GM18526 (cell line): ENCODE data around the gene NME5.

ENCODE experiments used
- POLR2A ChIP-seq: IDR thresholded peaks from 3 replicates; pipeline ENCODE4 v1.6.1; 2011; ENCODE audit not compliant: insufficient read length; ENCODE audit errors: extremely low read depth

Gene NME5

DNA sequence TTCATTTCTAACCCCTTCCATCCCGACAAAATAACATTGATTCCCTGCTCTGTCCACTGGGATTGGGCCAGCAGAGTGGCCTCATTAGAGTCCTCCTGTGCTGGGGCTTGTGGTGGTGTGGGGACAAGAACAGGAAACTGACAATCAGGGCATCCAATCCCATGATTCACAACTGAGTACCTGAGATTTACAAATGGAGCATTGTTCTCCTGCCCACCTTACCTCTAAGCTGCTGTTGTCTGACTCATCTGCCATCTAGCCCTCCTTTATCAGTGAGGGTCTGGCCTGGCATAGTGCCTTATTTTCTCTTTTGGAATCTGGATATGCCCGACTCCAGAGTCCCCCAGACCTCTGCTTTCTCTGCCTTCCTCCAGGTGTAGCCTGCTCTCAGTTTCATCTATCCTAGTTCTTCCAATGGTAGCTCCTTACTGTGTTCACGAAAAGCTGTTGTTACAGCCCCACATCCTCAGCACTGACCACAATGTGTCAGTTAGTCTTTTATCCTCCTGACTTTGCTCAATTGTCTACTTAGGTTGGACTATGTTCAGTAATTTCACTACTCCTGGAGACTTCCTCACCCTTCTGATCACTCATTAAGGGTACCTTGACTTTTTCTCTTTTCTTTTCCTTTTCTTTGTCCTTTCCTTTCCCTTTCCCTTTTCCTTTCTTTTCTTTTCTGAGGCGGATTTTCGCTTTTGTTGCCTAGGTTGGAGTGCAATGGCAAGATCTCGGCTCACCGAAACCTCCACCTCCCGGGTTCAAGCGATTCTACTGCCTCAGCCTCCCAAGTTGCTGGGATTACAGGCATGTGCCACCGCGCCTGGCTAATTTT is 42.0 kb downstream of the NME5 start:
- no peak for TF ChIP-seq POLR2A

DNA sequence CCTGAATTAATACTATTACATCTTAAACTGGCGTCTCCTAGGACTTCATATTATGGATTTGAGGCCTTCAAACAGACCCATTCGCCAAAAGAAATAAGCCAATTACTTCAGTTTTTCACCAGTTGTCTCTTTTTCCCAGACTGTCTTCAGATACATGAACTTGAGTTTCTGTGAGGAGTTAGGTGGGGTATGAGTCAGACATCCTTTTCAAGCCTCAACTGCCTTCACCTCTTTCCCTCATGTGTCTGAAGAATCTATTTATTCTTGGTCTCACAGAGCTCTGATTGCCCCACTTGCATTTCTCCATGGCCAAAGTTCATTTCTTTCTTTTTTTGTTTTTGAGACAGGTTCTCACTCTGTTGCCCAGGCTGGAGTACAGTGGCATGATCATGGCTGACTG is 42.9 kb downstream of the NME5 start:
- no peak for TF ChIP-seq POLR2A

DNA sequence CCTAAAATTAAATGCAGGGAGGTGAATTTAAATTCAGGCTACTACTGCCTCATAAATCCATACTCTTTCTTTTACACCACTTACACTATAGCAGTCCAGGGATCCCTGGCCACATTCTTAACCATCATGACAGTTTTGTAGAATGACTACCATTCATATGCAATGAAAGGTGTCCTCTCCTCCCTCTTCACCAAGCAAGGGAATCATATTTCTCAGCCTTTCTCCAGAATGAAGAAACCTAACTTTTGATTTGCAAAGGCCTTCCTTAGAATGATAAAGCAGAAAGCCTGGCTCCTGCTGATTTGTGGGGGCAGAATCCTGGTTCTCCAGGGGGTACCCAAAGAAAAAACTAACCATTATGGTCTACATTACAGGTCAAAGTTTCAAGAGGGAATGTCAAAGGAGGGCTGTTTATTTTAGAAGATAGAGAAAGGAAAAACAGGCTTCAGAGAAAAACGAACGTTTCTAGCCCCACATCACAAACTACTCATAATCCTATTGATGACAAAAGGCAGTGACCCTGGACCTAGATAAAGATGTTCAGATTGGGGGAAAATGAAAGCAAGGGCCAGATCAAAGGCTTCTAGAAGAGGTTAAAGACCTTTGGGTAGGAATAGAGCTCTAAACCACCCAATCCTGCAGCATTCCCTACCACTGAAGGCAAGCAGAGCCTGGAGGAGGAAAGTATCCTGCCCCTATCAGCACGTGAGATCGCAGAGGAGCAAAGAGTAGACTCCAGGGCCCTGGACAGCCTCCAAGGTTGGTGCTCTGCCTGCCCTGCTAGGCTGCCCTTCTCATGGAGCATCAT is 43.9 kb downstream of the NME5 start:
- no peak for TF ChIP-seq POLR2A

DNA sequence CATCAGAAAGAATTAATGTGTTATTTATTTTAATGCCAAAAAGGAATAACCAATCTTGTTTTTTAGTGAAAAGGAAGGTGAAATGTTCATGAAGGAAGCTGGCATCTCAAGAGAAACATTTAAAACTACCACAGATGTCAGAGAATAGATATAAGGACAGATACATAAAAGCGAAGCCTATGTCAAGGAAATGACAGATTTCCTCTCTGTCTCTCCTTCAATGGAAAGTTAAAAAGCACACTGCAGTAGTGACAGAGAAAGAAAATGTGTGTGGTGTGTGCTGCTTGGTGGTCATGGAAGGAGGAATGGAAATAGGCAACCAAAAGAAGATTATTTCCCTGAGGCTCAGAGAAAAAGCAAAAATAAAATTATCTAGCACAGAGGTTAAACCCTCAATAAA is 46.2 kb downstream of the NME5 start:
- TF ChIP-seq POLR2A = no peak

DNA sequence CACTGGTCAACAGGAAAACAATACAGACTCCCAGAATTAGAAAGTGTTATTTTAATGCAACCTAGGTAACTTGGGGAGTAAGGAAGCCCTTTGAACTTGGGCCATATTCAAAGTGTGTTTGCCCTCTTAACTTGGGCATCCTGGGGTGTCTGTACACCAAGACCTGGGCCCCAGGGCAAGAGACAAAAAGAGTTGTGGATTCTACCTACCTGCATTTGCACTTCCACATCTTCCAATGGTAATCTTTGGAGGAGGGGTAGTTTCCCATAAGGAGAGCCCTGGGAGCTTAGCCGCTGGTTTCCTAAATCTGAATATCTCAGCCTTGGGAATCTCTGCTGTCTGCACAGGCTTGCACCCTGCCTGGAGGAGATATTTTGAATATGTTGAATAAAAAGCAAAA is 46.9 kb downstream of the NME5 start:
- no peak for TF ChIP-seq POLR2A

DNA sequence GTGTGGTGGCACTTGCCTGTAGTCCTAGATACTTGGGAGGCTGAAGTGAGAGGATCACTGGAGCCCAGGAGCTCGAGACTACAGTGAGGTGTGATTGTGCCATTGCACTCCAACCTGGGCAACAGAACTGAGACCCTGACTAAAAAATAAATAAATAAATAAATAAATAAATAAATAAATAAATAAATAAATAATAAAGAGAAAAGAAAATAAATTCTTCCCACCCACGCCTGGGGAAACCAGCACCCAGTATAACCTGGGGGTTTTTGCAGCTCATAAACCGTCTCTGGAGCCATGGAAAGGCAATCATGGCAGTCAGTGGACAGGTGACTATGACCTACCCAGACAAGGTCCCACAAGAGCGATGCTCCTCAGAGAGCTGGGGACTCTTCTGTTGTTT is 47.5 kb downstream of the NME5 start:
- TF ChIP-seq POLR2A = no peak

DNA sequence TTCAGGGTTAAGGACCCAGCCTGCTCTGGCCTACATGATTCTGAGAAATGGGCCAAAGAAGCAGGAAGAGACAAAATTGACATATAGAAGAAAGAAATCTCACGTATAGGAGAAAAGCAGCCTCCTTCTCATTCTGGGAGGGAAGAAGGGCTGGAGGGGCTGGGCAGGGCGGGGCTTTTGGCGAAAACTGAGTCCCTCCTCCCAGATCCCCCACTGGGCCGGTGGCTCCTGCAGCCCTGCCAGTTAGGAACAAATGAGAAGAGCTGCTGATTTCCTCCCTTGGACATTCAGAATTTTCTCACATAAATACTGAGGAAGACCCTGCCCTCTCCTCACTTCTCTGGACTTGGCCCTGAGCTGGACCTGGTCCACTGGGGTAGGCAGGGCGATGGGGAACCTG is 55.5 kb downstream of the NME5 start, which contains the start of gene WNT8A:
Gene WNT8A, plus strand, starts transcription at position 332 of the 400 bp plus-strand sequence. CDS start 95 bp downstream, outside the sequence.
- TF ChIP-seq POLR2A = no peak

DNA sequence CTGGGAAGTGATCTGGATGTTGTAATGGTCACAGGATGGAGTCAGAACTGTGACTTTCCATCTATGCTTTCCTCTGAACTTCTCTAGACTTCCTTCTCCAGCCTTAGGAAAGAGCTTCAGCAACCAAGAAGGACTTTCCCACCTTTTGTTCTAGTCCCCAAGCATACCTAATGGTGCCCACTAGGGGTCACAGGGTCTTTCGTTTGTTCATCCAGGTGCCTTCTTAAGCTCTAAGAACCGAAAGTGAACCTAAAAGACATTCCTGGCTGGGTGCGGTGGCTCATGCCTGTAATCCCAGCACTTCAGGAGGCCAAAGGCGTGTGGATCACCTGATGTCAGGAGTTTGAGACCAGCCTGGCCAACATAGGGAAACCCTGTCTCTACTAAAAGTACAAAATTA is 57.2 kb downstream of the NME5 start:
- TF ChIP-seq POLR2A = no peak

DNA sequence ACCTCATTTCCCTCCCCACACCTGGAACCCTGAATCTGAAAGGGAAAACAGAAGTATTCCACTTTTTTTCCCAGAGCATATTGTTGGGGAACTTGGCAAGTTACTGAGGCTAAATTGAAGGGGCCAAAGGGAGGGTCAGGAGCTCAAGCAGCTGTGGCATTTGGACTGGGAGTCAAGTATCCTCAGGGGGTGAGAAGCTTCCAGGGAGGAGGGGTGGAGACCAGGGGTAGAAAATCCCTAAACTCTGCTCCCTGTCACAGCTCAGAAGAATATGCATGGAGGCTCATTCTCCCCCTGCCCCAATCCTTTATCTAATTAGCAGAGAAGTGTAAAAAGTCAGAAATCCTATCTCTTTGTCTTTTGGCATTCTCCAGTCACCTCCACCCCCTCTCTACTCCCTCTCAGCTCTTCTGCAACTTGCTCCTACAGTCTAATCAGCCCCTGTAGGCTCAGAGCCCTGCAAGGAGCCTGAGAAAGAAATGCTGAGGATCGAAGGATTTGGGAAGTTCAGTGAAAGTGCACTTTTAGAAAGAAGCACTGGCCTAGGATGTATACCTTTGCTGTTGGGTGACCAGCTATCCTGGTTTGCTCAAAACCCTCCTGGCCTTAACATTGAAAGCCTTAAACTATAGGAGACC is 61.1 kb downstream of the NME5 start:
- TF ChIP-seq POLR2A = no peak

DNA sequence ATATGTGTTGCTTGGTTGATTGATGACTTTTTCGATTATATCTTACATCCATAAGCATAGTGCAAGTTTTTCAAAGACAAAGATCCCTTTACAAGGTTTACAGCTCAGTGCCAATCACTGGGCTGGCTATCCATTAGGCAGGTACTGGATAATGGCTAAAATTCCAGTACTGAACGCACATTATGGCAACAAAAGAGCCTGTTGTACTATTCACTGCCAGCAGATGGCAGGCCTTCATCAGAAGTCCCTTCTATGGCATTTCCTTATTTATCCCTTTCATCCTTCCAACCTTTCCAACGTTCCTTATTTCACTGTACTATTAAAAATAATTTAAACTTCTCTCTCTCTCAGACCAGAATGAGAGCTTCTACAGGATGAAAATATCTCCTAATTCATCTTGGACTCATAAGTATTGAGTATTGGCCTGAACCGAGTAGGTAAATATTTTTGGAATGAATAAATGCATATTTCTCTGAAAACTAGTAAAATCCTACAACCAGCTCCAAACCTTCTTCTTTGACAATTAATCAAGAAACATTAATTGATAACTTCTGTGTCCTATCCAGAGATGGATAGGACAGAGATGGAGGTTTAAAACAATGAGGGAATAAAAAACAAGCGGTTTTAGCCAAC is 62.0 kb downstream of the NME5 start:
- no peak for TF ChIP-seq POLR2A

DNA sequence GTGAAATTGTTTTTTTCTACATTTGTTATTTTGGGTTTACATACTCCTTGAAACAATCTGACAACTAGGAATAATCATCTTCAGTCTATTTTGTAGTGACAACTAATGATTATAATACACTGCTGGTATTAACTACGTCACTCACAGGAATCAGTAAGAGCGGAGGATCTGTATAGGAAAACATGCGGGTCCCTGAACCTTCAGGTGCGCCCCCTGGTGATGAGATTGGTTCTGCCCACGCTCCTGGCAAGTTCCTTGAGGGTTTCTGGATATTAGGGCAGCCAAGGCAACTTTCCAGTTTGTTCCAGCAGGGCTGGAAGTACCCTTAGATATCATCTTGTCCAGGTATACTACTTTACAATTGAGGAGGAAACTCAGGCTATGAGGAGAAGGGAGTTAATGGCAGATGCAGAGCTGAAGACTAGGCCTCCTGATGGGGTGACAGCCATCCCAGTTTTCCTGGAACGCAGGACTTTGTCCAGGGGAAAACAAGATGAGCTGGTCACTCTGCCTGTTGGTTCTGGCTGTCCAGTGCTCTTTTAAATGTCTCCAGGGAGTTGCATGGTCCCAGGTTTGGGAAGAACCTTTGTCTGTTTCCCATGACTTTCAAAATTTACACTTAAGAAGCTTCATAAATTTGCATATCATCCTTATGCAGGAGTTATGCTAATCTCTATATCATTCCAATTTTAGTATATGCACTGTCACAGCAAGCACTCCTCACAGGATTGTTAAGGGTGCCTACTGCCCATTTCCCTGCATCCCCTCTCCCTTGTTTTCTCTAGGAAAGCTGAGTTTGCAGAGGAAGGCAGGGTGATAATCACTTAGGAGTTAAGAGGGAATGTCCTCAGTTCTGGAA is 70.3 kb downstream of the NME5 start:
- no peak for TF ChIP-seq POLR2A

DNA sequence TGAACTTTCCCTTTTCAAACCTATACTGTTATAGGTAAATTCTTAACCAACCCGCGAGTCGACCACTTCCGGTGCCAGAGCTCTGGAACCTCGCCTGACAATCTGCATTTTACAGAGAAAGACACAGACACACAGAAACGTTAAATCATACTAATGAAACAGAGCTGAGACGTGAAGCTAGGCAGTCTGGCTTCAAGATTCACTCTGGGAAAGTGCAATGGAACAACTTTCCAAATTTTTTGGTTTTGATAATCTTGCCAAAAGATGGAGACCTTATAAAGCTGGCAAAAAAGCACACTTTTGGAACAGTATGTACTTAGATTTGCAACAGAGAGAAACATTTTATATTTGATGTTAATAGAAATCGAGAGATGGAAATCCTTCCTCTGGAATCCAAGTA is 71.3 kb downstream of the NME5 start:
- TF ChIP-seq POLR2A = no peak
